ENCODE data around the gene TMEM161A. TPM values are rescaled to one million over a fixed set of nuclear protein-coding genes. Genes with fewer than 3 reads are reported as not detected.

The TMEM161A gene
- total RNA-seq, 2 donors from 2014 or later, result 17.6 to 33.6 TPM

DNA sequence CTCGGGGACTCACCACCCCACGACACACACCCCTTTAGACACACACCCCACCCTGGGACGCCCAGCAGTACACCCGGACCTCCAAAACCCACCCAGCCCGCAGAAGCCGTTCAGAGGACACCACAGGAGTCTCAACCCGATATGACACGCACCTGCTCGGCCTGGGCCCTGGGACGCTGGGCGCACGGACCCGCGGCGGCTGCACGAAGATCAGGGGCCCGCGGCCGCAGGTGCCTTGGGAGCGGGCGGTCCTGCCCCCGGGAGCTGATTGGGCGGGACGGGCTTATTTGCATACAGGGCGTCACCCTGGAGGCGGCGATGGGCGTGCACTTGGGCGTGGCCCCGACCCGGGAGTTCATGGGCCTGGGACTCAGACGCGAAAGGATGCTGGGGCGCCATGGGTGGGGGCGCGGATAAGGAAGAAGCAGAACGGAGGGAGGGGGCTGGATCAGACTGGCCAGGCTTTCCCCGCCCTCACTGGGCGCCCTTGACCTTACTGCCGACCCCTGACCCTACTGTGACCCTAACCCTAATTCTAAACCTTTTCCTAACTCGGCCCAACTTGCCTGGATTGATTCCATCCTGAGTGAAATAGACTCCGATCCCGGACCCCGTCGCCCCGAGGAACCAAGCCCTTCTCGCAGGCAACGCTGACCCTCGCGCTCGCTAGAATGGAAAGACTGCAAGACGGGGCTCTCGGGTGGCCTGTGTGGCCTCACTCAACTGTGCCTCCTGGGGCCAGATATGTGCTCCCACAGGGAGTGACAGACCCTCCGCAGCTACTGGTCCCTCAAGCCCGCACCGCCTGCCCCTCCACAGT is 32.0 kb upstream of the TMEM161A start, which contains the start of gene MEF2B:
Gene MEF2B (minus strand): TSS at position 211 of the 820 bp plus-strand sequence. CDS start 19,528 bp downstream, outside the sequence.
- Histone ChIP-seq H3K27ac (no peak within 1 kb of the TSS), H3K4me3 (peak within 1 kb of the TSS; percentile 27), H3K9ac (ENCODE audit: low read depth in 2 of 2, low read length in 2 of 2) (peak within 1 kb of the TSS in 1 of 2 donors; percentile 50), H3K9me3 (no peaks in the 10 kb centered on the region), H3K27me3 (no peaks in the 10 kb centered on the region), H3K36me3 (no peaks in the 10 kb centered on the region), H3K4me1 (peaks cover 6% of the 10 kb centered on the region)
- intact Hi-C loops (cut with DNase I), result no loop called here
- TF ChIP-seq, protein P1, sequence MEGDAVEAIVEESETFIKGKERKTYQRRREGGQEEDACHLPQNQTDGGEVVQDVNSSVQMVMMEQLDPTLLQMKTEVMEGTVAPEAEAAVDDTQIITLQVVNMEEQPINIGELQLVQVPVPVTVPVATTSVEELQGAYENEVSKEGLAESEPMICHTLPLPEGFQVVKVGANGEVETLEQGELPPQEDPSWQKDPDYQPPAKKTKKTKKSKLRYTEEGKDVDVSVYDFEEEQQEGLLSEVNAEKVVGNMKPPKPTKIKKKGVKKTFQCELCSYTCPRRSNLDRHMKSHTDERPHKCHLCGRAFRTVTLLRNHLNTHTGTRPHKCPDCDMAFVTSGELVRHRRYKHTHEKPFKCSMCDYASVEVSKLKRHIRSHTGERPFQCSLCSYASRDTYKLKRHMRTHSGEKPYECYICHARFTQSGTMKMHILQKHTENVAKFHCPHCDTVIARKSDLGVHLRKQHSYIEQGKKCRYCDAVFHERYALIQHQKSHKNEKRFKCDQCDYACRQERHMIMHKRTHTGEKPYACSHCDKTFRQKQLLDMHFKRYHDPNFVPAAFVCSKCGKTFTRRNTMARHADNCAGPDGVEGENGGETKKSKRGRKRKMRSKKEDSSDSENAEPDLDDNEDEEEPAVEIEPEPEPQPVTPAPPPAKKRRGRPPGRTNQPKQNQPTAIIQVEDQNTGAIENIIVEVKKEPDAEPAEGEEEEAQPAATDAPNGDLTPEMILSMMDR (IDR thresholded peaks at IDR 0.05), result no peak
- DNase-seq, result peak; percentile 80

DNA sequence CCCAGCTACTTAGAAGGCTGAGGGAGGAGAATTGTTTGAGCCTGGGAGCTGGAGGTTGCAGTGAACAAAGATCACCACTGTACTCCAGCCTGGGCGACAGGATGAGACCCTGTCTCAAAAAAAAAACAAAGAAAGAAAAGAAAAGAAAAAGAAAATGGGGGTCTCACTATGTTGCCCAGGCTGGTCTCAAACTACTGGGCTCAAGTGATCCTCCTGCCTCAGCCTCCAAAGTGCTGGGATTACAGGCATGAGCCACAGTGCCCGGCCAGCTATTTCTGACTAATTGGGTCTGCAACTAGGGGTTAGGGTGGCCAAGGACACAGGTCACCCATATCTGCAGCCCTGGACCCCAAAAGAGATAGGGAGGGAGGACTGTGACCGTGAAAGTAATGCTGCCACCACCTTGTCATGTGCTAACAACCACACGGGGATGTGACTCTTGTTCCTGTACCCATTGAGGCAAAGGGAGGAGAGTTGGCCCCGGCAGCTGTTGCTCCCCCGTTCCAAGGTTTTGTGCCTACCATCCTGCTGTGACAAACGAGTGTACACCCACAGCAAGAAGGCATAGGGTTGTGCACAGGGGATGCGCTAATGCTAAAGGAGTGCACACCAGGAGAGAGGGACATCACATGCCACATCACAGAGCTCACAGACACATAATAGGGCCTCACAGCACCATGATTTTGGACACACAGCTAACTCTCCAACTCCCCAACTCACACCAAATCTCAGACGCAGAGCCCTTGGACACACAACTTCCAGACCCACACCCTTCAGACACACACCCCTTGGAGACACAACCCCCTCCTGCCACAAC is 31.2 kb upstream of the TMEM161A start:
- Histone ChIP-seq H3K9ac (ENCODE audit: low read depth in 2 of 2, low read length in 2 of 2) (peak overlapping the region in 1 of 2 donors; percentile 50), H3K27me3 (no peaks in the 10 kb centered on the region), H3K36me3 (no peaks in the 10 kb centered on the region), H3K4me1 (peaks cover 6% of the 10 kb centered on the region), H3K4me3 (peak overlapping the region; percentile 27), H3K9me3 (no peaks in the 10 kb centered on the region), H3K27ac (no peak overlapping the region)
- intact Hi-C loops (cut with DNase I), result no loop called here
- TF ChIP-seq, protein P1 (IDR thresholded peaks at IDR 0.05), result no peak
- no peak for DNase-seq

DNA sequence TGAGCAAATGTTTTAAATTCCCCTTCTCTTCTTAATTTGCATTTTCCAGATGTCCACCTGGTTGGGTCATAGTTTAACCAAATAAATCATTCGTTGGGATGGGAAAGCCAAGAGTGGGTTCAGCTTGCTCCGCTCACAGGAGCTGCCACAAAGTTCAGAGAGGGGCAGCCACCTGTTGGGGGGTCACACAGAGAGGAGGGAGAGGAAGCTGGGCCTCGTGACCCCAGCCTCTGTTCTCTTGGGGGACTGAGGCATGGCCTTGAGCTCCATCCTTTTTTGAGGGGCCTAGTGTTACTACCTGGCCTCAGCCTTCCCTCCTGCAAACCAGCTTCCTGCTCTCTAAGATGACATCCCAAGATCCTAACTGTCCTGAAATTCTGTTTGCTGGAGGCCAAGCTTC is 29.3 kb upstream of the TMEM161A start:
- Histone ChIP-seq H3K4me3 (no peak overlapping the region), H3K27me3 (no peaks in the 10 kb centered on the region), H3K36me3 (no peaks in the 10 kb centered on the region), H3K27ac (no peak overlapping the region), H3K9me3 (no peaks in the 10 kb centered on the region), H3K9ac (ENCODE audit: low read depth in 2 of 2, low read length in 2 of 2) (no peak overlapping the region), H3K4me1 (peaks cover 6% of the 10 kb centered on the region)
- DNase-seq, result no peak
- TF ChIP-seq, protein P1 (IDR thresholded peaks at IDR 0.05), result no peak
- intact Hi-C loops (cut with DNase I), result no loop called here

DNA sequence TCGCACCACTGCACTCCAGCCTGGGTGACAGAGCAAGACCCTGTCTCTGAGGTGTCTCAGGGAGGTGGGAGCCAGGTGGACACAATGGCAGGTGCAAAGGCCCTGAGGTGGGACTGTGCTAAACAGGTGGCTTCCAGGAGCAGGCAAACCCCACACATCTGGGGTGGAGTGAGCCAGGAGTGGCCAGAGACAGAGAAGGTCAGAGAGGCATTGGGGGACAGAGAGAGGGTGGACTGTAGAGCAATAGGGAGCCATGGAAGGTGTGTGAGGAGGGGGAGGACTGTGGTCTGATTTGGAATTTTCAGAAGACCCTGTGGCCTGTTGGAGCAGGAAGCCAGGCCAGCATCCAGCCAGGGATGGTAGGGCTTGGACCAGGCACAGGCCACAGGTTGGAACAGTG is 27.1 kb upstream of the TMEM161A start:
- intact Hi-C loops (cut with DNase I), result no loop called here
- DNase-seq, result no peak
- Histone ChIP-seq H3K4me3 (no peak overlapping the region), H3K9me3 (no peaks in the 10 kb centered on the region), H3K27me3 (no peaks in the 10 kb centered on the region), H3K4me1 (peaks cover 6% of the 10 kb centered on the region), H3K36me3 (no peaks in the 10 kb centered on the region), H3K9ac (ENCODE audit: low read depth in 2 of 2, low read length in 2 of 2) (peak overlapping the region in 1 of 2 donors; percentile 24), H3K27ac (no peak overlapping the region)
- TF ChIP-seq, protein P1 (IDR thresholded peaks at IDR 0.05), result no peak

DNA sequence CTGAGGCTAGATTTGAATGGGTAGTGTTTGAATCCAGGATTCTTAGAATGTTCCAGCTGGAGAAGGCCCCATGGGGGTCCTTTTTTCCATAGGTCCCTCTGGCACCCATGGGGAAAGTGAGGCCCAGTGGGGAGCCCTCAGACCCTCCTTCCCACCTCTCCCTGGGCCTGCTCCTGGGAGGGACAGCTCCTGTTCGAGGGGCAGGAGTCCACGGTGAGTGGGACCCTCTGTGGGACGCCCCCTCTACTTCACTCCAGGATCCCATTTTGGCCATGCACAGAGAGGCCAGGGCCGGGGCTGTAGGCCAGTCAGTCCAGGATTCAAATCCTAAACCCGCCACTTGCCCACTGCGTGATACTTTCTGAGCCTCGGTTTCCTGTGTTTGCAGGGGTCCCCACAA is 24.2 kb upstream of the TMEM161A start:
- Histone ChIP-seq H3K27me3 (no peaks in the 10 kb centered on the region), H3K9ac (ENCODE audit: low read depth in 2 of 2, low read length in 2 of 2) (no peak overlapping the region), H3K4me3 (no peak overlapping the region), H3K9me3 (no peaks in the 10 kb centered on the region), H3K4me1 (no peaks in the 10 kb centered on the region), H3K36me3 (no peaks in the 10 kb centered on the region), H3K27ac (no peak overlapping the region)
- DNase-seq, result no peak
- intact Hi-C loops (cut with DNase I), result no loop called here
- TF ChIP-seq, protein P1 (IDR thresholded peaks at IDR 0.05), result no peak
